GM12878 (cell line): ENCODE measurements around the gene PRRT4. TPM values are rescaled to one million over a fixed set of nuclear protein-coding genes. Genes with fewer than 3 reads are reported as not detected.

Experiments
- ATAC-seq: fragments of 200-7000 bp; cut with Tn5 transposase; 3 replicates; pipeline ENCODE4 v1.9.1; 2020; ENCODE audit warnings: mild to moderate bottlenecking, moderate library complexity
- BruUV-seq: library from RNA; stranded (reverse); fragments of 400-500 nt; replicated peaks from 2 replicates; lab custom pipeline; 2021; lab: Mats Ljungman, UMichigan
- CTCF ChIA-PET: fragments of 300-600 bp; sonication (Branson Sonifier 250); formaldehyde crosslinking; extraction: SDS; loops from one replicate; lab custom pipeline; 2021; ENCODE audit warnings: inconsistent platforms; lab: Yijun Ruan, JAX
- POLR2A ChIA-PET: fragments of 350-600 bp; formaldehyde crosslinking; extraction: SDS; loops from one replicate; lab custom pipeline; 2021; ENCODE audit warnings: inconsistent platforms; lab: Charles Lee
- RAD21 ChIA-PET: fragments of 300-600 bp; sonication (Branson Sonifier 250); formaldehyde crosslinking; loops from one replicate; lab custom pipeline; 2023; ENCODE audit warnings: antibody characterized with exemption; ENCODE audit not compliant: unreplicated experiment; lab: Charles Lee
- SMC1A ChIA-PET: fragments of 300-600 bp; sonication (Branson Sonifier 250); formaldehyde crosslinking; loops from one replicate; lab custom pipeline; 2023; ENCODE audit not compliant: unreplicated experiment, uncharacterized antibody; lab: Charles Lee
- DNase-seq: peaks from one replicate; pipeline ENCODE4 v3.0.0-alpha.2; 2011; ENCODE audit warnings: low read depth, low spot score
- FAIRE-seq: peaks from 3 replicates; lab custom pipeline; 2011; peaks lifted over from hg19 to GRCh38; lab: Jason Lieb, UNC
- H2AFZ ChIP-seq: 2 replicates; pipeline ENCODE4 v1.6.0; 2011; ENCODE audit warnings: low read depth, low read length, control low read depth; ENCODE audit not compliant: control insufficient read depth
- H3K27ac ChIP-seq: 2 replicates; pipeline ENCODE4 v1.5.1; 2011; ENCODE audit warnings: control low read depth; ENCODE audit not compliant: control insufficient read depth, insufficient read depth
- H3K27me3 ChIP-seq, 2 experiments: replicated peaks in 1 of 2; 2 replicates each; pipeline versions ENCODE4 v1.6.0 to v1.6.1; 2011; ENCODE audit warnings: low read length in 1 of 2; ENCODE audit not compliant: control insufficient read depth in 2 of 2, insufficient read depth in 2 of 2
- H3K36me3 ChIP-seq, 2 experiments: 2 replicates each; pipeline ENCODE4 v1.5.1; 2011; ENCODE audit warnings: low read length in 1 of 2; ENCODE audit not compliant: control insufficient read depth in 2 of 2, insufficient read depth in 2 of 2
- H3K4me1 ChIP-seq: 2 replicates; pipeline ENCODE4 v1.6.1; 2011; ENCODE audit warnings: mild to moderate bottlenecking, low read length, moderate library complexity, mixed read lengths; ENCODE audit not compliant: control insufficient read depth, insufficient read depth
- H3K4me2 ChIP-seq: 2 replicates; pipeline ENCODE4 v1.6.0; 2011; ENCODE audit warnings: control low read depth; ENCODE audit not compliant: control insufficient read depth, insufficient read depth
- H3K4me3 ChIP-seq: fragments of 200-600 bp; sonication (generic); 2 replicates; pipeline ENCODE4 v1.5.1; 2016
- H3K79me2 ChIP-seq: 2 replicates; pipeline ENCODE4 v1.6.0; 2011; ENCODE audit warnings: low read length; ENCODE audit not compliant: control insufficient read depth, insufficient read depth
- H3K9ac ChIP-seq: 2 replicates; pipeline ENCODE4 v1.8.0; 2011; ENCODE audit warnings: low read length, control low read depth, mixed read lengths; ENCODE audit not compliant: control insufficient read depth, insufficient read depth
- H3K9me3 ChIP-seq: replicated peaks from 3 replicates; pipeline ENCODE4 v1.5.1; 2011; ENCODE audit warnings: mild to moderate bottlenecking, low read length; ENCODE audit not compliant: control insufficient read depth, insufficient read depth
- H4K20me1 ChIP-seq: 2 replicates; pipeline ENCODE4 v1.6.0; 2011; ENCODE audit not compliant: control insufficient read depth, insufficient read depth
- BACH1 ChIP-seq: fragments of 450-650 bp; IDR thresholded peaks from 2 replicates; pipeline ENCODE4 v1.6.1; 2017; ENCODE audit warnings: mild to moderate bottlenecking, borderline replicate concordance
- BHLHE40 ChIP-seq, 2 experiments: fragments of 450-650 bp in 1 of 2; IDR thresholded peaks; 2 replicates each; pipeline ENCODE4 v1.6.1; 2011 to 2017; ENCODE audit warnings: low read depth in 2 of 2, borderline replicate concordance in 1 of 2, improper control_type of control experiment in 1 of 2, low read length in 1 of 2, mild to moderate bottlenecking in 1 of 2
- BRCA1 ChIP-seq: IDR thresholded peaks from 2 replicates; pipeline ENCODE4 v1.6.1; 2011; ENCODE audit warnings: low read depth, low read length, improper control_type of control experiment
- CBX3 ChIP-seq: fragments of 200-600 bp; sonication (generic); IDR thresholded peaks from 2 replicates; pipeline ENCODE4 v1.6.1; 2016; ENCODE audit warnings: low read depth, borderline replicate concordance
- CBX5 ChIP-seq: sonication (generic); IDR thresholded peaks from 2 replicates; pipeline ENCODE4 v1.6.1; 2016; ENCODE audit warnings: low read depth, moderate library complexity, mild to moderate bottlenecking, inconsistent platforms
- CHD2 ChIP-seq: IDR thresholded peaks from 2 replicates; pipeline ENCODE4 v1.6.1; 2011; ENCODE audit warnings: low read depth, low read length, improper control_type of control experiment, borderline replicate concordance
- EP300 ChIP-seq, 2 experiments: fragments of 150-350 bp in 1 of 2; IDR thresholded peaks; 2 replicates each; pipeline ENCODE4 v1.6.1; 2011 to 2012; ENCODE audit warnings: low read depth in 2 of 2, low read length in 2 of 2, borderline replicate concordance in 1 of 2, improper control_type of control experiment in 1 of 2, inconsistent platforms in 1 of 2; ENCODE audit not compliant: control insufficient read depth in 1 of 2
- HCFC1 ChIP-seq: fragments of 150-350 bp; IDR thresholded peaks from 2 replicates; pipeline ENCODE4 v1.6.1; 2014; ENCODE audit warnings: low read length
- HDAC6 ChIP-seq: fragments of 200-600 bp; sonication (generic); IDR thresholded peaks from one replicate; pipeline ENCODE4 v1.8.0; 2017; ENCODE audit warnings: antibody characterized with exemption; ENCODE audit not compliant: unreplicated experiment
- IRF4 ChIP-seq: IDR thresholded peaks from 2 replicates; pipeline ENCODE4 v1.6.1; 2011; ENCODE audit warnings: low read depth, low read length
- MEF2A ChIP-seq: IDR thresholded peaks from 2 replicates; pipeline ENCODE4 v1.6.1; 2011; ENCODE audit warnings: low read depth, mild to moderate bottlenecking, low read length, moderate library complexity; ENCODE audit not compliant: insufficient read depth
- MTA3 ChIP-seq: IDR thresholded peaks from 2 replicates; pipeline ENCODE4 v1.6.1; 2012; ENCODE audit warnings: low read length, inconsistent platforms, borderline replicate concordance
- MXI1 ChIP-seq: fragments of 150-350 bp; IDR thresholded peaks from 2 replicates; pipeline ENCODE4 v1.6.1; 2011; ENCODE audit warnings: low read depth, mild to moderate bottlenecking, inconsistent platforms, low read length, improper control_type of control experiment
- NFYB ChIP-seq: IDR thresholded peaks from 2 replicates; pipeline ENCODE4 v1.6.1; 2011; ENCODE audit warnings: low read depth, mild to moderate bottlenecking, low read length, improper control_type of control experiment, moderate library complexity; ENCODE audit not compliant: insufficient read depth
- NR2F1 ChIP-seq: fragments of 450-650 bp; conservative IDR thresholded peaks from 2 replicates; pipeline ENCODE4 v1.6.1; 2017; ENCODE audit warnings: mild to moderate bottlenecking
- SRF ChIP-seq, 2 experiments: IDR thresholded peaks; 2 replicates each; pipeline ENCODE4 v1.6.1; 2011; ENCODE audit warnings: low read depth in 2 of 2, low read length in 2 of 2, mild to moderate bottlenecking in 1 of 2, moderate library complexity in 1 of 2
- TAF1 ChIP-seq: IDR thresholded peaks from 2 replicates; pipeline ENCODE4 v1.6.1; 2011; ENCODE audit warnings: mild to moderate bottlenecking, low read depth, low read length, borderline replicate concordance
- YY1 ChIP-seq: IDR thresholded peaks from 2 replicates; pipeline ENCODE4 v1.6.1; 2011; ENCODE audit warnings: low read depth, mild to moderate bottlenecking, low read length
- ZNF207 ChIP-seq: fragments of 450-650 bp; IDR thresholded peaks from 2 replicates; pipeline ENCODE4 v1.6.1; 2014; ENCODE audit warnings: antibody characterized with exemption, mild to moderate bottlenecking, borderline replicate concordance
- ZNF217 ChIP-seq: fragments of 450-650 bp; IDR thresholded peaks from 2 replicates; pipeline ENCODE4 v1.6.1; 2017; ENCODE audit warnings: antibody characterized with exemption, mild to moderate bottlenecking
- WGBS: methylation state at CpG from one replicate; pipeline ENCODE4 v1.1.6; 2016; ENCODE audit warnings: low lambda C conversion rate; ENCODE audit not compliant: insufficient replicate concordance, insufficient coverage; ENCODE audit errors: missing lambda C conversion rate; 5-methylcytosine and 5-hydroxymethylcytosine counted together
- in situ Hi-C: fragments of 300-500 bp; cut with MboI; formaldehyde crosslinking; loops from 9 replicates; pipeline ENCODE4 v1.14.3; 2018; ENCODE audit warnings: mixed read lengths
- intact Hi-C: fragments of 100-400 bp; cut with micrococcal nuclease; formaldehyde crosslinking; loops from one replicate; pipeline ENCODE4 v1.14.2; 2022; ENCODE audit not compliant: unreplicated experiment
- polyA plus RNA-seq, 11 experiments: library from polyadenylated mRNA; depleted of rRNA in 4 of 11; unstranded in 6 of 11; stranded (reverse) in 5 of 11; fragments of >200 nt; fragmentation: Nextera tagmentation in 4 of 11; fragmentation: Illumina TruSeq in 1 of 11; extraction: Ambion mirVana in 4 of 11; extraction: Trizol in 1 of 11; gene quantifications; 1 replicate in 1 of 11; 2 replicates in 10 of 11; pipeline versions ENCODE4 v1.2.1 to v1.2.3, GENCODE V29; 2011 to 2016; ENCODE audit warnings: inconsistent platforms in 2 of 11, missing spikeins in 2 of 11, low read depth in 1 of 11
- total RNA-seq, 4 experiments: library from RNA; depleted of rRNA in 3 of 4; stranded (reverse); fragments of >200 nt in 3 of 4; fragmentation: Illumina TruSeq in 1 of 4; extraction: Trizol in 1 of 4; gene quantifications; 2 replicates each; pipeline versions ENCODE4 v1.2.1 to v1.2.3, GENCODE V29; 2013 to 2021
- TF ChIP-seq, protein P1 (sequence below): fragments of 450-650 bp; IDR thresholded peaks from 2 replicates; pipeline ENCODE4 v1.6.1; 2016; ENCODE audit warnings: mild to moderate bottlenecking
- TF ChIP-seq, protein P2 (sequence below): fragments of 450-650 bp; IDR thresholded peaks from 2 replicates; pipeline ENCODE4 v1.6.1; 2017; ENCODE audit warnings: borderline replicate concordance

Gene PRRT4
- total and polyA plus RNA-seq, 10 of the 15 experiments (the other 5 are each of a cell fraction or from before 2014, with no cell fraction given): not detected

DNA sequence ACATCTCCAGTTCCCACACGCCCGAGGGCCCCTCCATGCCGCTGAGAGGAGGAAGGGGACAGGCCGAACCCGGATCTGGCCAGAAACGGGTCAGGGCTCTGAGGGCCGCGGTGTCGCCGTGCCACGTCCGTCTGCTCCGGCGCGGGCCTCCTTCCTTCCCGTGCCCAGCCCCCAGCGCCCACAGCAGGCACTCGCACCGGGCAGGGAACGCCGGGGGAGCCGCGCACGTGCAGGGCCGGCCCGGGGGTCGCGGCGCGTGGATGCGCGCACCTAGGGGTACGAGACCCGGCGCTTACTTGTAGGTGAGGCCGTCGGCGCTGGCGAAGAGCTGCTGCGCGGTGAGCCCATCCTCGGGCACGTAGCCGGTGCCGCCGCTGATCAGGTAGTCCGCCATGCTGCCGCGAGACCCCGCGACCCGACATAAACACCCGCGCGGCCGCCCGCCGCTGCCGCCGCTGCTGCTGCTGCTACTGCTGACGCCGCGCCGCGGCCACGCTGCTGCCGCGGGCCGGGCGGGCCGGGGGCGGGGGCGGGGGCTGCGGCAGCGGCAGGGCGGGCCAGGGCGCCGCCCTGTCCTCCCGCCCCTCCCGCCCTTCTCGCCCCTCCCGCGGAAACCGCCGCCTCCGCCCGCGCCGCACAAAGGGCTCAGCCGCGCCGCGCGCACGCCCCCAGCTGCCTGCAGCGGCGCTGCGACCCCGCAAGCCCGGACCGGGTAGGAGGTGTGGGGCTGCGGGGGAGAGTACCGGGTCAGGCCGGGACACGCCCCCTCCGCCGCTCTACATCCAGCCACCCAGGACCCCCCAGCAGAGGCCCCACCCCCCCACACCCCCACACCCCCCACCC is 44.2 kb upstream of the PRRT4 start:
- POLR2A ChIA-PET: no interaction called here
- Histone ChIP-seq H4K20me1 (no peaks in the 10 kb centered on the region), H2AFZ (peak overlapping the region; percentile 87), H3K4me3 (peak overlapping the region; percentile 74), H3K4me2 (peak overlapping the region; percentile 71), H3K9me3 (no peaks in the 10 kb centered on the region), H3K27me3 (no peaks in the 10 kb centered on the region; a peak in 1 of 4 replicates), H3K27ac (peak overlapping the region; percentile 61), H3K4me1 (peaks cover 14% of the 10 kb centered on the region), H3K79me2 (peaks cover 12% of the 10 kb centered on the region), H3K9ac (peak overlapping the region; percentile 90), H3K36me3 (peaks cover 0 to 3% of the 10 kb centered on the region in 2 experiments; a peak in 3 of 4 replicates)
- FAIRE-seq (no peak), DNase-seq (no peak), ATAC-seq (peak; percentile 20)
- RAD21 ChIA-PET: interaction anchor here (1.0 to 2.2 kb wide), 3 partner anchors 19 to 22 kb away, joined by 3 to 9 read pairs (median 7); no protein-coding TSS in a partner anchor
- intact Hi-C loops: no loop called here
- in situ Hi-C loops: no loop called here
- no TSS peak for BruUV-seq
- SMC1A ChIA-PET: interaction anchor here (1.1 to 5.8 kb wide), 3 partner anchors 10 to 54 kb away, joined by 3 to 43 read pairs (median 5); no protein-coding TSS in a partner anchor
- WGBS: under 1% methylated on average over 42 of the region's 107 CpGs
- CTCF ChIA-PET: interaction anchor here (0.7 to 23.9 kb wide), 7 partner anchors 10 to 61 kb away, joined by 3 to 458 read pairs (median 5); no protein-coding TSS in a partner anchor
- TF ChIP-seq CBX5 (no peak), BHLHE40 (IDR thresholded peaks at IDR 0.05; ENCODE audit: borderline replicate concordance in 1 of 2, low read depth in 2 of 2, low read length in 1 of 2) (peak; percentile 74 to 96), HCFC1 (no peak), BRCA1 (no peak), MXI1 (peak; percentile 42; the same call in 1 of the 2 replicates), EP300 (IDR thresholded peaks at IDR 0.05; ENCODE audit: borderline replicate concordance in 1 of 2, control insufficient read depth in 1 of 2, low read depth in 2 of 2, low read length in 2 of 2) (no peak), TAF1 (no peak), IRF4 (no peak), ZNF207 (no peak), CHD2 (no peak), NFYB (no peak), NR2F1 (peak; percentile 67), MEF2A (no peak), HDAC6 (no peak), CBX3 (no peak), SRF (IDR thresholded peaks at IDR 0.05; ENCODE audit: low read depth in 2 of 2, low read length in 2 of 2) (no peak), YY1 (peak; percentile 59; the same call in 1 of the 2 replicates), MTA3 (no peak), BACH1 (0 out of 2 replicates have a peak, but pooled peaks have one; percentile 35), ZNF217 (no peak)
- TF ChIP-seq, protein P1, sequence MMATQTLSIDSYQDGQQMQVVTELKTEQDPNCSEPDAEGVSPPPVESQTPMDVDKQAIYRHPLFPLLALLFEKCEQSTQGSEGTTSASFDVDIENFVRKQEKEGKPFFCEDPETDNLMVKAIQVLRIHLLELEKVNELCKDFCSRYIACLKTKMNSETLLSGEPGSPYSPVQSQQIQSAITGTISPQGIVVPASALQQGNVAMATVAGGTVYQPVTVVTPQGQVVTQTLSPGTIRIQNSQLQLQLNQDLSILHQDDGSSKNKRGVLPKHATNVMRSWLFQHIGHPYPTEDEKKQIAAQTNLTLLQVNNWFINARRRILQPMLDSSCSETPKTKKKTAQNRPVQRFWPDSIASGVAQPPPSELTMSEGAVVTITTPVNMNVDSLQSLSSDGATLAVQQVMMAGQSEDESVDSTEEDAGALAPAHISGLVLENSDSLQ: no peak
- TF ChIP-seq, protein P2, sequence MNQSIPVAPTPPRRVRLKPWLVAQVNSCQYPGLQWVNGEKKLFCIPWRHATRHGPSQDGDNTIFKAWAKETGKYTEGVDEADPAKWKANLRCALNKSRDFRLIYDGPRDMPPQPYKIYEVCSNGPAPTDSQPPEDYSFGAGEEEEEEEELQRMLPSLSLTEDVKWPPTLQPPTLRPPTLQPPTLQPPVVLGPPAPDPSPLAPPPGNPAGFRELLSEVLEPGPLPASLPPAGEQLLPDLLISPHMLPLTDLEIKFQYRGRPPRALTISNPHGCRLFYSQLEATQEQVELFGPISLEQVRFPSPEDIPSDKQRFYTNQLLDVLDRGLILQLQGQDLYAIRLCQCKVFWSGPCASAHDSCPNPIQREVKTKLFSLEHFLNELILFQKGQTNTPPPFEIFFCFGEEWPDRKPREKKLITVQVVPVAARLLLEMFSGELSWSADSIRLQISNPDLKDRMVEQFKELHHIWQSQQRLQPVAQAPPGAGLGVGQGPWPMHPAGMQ: no peak
